Measurements from ENCODE around the gene BCKDK.
A peak's percentile ranks its signal among the peaks of the same experiment; 100 is the strongest.

Gene BCKDK

DNA sequence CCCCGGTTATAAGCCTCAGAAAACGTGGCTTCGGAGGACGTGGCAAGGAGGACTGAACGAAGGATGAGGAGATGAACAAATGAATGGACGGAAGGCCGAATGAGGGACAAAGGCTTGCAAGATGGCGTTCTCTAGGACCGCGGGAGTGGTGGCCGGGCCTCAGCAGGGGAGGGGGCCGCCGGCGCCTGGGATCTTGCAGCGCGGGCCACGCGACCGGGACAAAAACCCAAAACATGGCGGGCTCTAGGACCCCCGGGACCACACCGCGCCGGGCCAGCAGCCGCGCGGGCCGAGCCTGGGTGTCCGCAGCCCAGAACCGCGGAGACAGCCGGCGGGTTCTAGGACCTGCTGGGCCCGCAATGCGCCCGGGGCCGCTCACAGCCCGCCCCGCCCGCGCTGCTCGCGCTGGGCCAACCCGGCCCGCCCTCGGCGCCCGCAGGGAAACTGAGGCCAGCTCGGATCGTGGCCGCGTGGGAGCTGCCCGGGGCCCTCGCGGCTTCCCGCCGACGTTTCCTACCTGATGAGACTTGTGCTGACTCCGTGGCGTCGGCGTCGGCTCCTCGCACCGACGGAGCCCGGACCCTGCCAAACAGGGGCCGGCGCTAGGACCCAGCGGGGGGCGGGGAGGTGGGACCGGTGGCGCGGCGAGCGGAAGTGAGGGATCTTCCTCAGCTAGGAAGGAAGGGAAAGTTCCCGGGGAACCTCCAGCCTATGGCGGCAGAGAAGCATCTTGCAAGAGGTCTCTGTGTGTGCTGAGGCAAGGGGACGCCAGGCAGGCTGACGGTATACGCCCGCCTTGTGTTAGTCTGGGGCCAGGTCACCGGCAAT lies 34.8 kb upstream of the BCKDK start:
- Histone ChIP-seq H3K4me3 (ENCODE audit: low read depth, low read length) (peak overlapping the region; percentile 83), H3K27me3 (ENCODE audit: insufficient read depth, low read length) (no peaks in the 10 kb centered on the region), H2AFZ (ENCODE audit: low read length, unreplicated experiment) (peak overlapping the region; percentile 77), H3K27ac (ENCODE audit: low read depth, low read length) (peak overlapping the region; percentile 84), H3K79me2 (ENCODE audit: control insufficient read depth, insufficient read depth, low read length, unreplicated experiment) (peaks cover 67% of the 10 kb centered on the region), H3K4me1 (ENCODE audit: control insufficient read depth, insufficient read depth, low read length, unreplicated experiment) (peaks cover 19% of the 10 kb centered on the region), H3K36me3 (ENCODE audit: insufficient read depth, low read length) (peaks cover 13% of the 10 kb centered on the region; the same call in 1 of the 2 replicates)

DNA sequence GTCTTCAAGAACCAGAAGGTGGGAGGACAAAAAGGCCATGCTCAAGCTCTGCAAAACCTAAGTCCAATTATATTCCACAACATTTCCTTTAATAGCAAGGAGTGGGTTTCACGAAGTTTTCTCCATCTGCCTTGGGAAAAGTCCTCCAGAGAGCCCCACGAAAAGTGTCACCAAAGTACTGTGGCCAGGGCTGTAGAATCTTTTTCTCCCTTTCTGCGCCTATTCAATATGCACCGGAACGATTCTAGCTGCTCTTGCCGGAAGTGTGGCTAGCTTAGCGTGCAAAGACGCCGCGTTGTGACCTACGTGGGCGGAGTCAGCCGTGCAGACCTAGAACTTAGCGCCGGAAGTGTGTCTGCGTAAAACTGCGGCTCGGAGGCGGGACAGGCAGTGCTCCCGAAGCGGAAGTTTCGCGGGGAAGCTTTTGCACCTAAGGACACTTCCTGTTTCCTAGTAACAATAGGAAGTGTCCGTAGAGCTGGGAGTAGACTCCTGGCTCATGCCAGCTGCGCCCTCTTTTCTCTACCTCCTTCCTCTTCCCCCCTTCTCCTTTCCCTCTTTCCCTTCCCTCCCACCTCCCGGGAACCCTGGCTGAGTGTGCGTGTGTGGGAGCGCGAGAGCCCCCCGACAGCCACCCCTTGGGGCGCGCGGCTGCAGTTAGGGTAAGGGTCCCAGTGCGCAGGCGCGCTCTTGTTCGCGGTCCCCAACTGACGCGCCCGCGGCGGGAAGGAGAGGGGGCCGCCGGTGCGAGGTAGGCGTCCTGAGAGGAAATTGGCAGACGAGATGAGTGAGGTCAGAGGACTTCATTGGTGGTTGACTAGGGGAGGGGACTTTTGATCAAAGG lies 34.0 kb upstream of the BCKDK start, which contains the start of the genes ZNF646 and ZNF668:
Gene ZNF646 (plus strand): TSS at position 453 of the 844 bp plus-strand sequence. CDS start 1,903 bp downstream, outside the sequence.
Gene ZNF668 (minus strand): TSS at position 271 of the 844 bp plus-strand sequence. CDS start 9,781 bp downstream, outside the sequence.
- H2AFZ ChIP-seq (ENCODE audit: low read length, unreplicated experiment), result peak within 1 kb of the TSS; percentile 77
- H3K27me3 ChIP-seq (ENCODE audit: insufficient read depth, low read length), result no peaks in the 10 kb centered on the region
- H3K4me3 ChIP-seq (ENCODE audit: low read depth, low read length), result peak within 1 kb of the TSS; percentile 83
- peak within 1 kb of the TSS; percentile 84 for H3K27ac ChIP-seq (ENCODE audit: low read depth, low read length)
- peaks cover 13% of the 10 kb centered on the region; the same call in 1 of the 2 replicates for H3K36me3 ChIP-seq (ENCODE audit: insufficient read depth, low read length)
- peaks cover 60% of the 10 kb centered on the region for H3K79me2 ChIP-seq (ENCODE audit: control insufficient read depth, insufficient read depth, low read length, unreplicated experiment)
- peaks cover 19% of the 10 kb centered on the region for H3K4me1 ChIP-seq (ENCODE audit: control insufficient read depth, insufficient read depth, low read length, unreplicated experiment)

DNA sequence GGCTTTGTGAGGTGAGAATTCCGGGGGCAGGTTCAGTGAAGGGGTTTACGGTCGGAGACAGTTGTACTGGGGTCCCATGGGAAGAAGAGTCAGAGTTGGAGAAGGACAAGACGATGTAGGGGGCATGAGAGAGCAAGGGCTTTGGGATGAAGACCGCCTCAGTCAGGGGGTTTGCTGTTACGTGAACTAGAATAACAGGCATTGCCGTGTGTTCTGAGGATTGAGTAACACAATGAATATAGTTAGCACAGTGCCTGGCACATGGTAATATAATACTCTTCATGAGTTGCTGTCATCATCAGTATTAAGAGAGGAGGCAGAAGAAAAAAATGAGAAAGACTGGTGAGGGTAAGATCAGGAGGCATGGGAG lies 33.4 kb upstream of the BCKDK start:
- Histone ChIP-seq H3K4me1 (ENCODE audit: control insufficient read depth, insufficient read depth, low read length, unreplicated experiment) (peaks cover 19% of the 10 kb centered on the region), H3K27ac (ENCODE audit: low read depth, low read length) (peak overlapping the region; percentile 84), H3K4me3 (ENCODE audit: low read depth, low read length) (peak overlapping the region; percentile 83), H3K36me3 (ENCODE audit: insufficient read depth, low read length) (peaks cover 13% of the 10 kb centered on the region; the same call in 1 of the 2 replicates), H3K79me2 (ENCODE audit: control insufficient read depth, insufficient read depth, low read length, unreplicated experiment) (peaks cover 56% of the 10 kb centered on the region), H2AFZ (ENCODE audit: low read length, unreplicated experiment) (peak overlapping the region; percentile 26), H3K27me3 (ENCODE audit: insufficient read depth, low read length) (no peaks in the 10 kb centered on the region)

DNA sequence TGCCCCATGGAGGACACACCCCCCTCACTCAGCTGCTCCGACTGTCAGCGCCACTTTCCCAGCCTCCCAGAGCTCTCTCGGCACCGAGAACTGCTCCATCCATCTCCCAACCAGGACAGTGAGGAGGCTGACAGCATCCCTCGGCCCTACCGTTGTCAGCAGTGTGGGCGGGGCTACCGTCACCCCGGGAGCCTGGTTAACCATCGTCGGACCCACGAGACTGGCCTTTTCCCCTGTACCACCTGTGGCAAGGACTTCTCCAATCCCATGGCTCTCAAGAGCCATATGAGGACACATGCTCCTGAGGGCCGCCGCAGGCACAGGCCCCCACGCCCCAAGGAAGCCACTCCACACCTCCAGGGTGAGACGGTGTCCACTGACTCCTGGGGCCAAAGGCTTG lies 31.9 kb upstream of the BCKDK start:
- Histone ChIP-seq H3K27ac (ENCODE audit: low read depth, low read length) (no peak overlapping the region), H3K4me3 (ENCODE audit: low read depth, low read length) (no peak overlapping the region; the same call in 1 of the 2 replicates), H3K36me3 (ENCODE audit: insufficient read depth, low read length) (peaks cover 18% of the 10 kb centered on the region; the same call in 1 of the 2 replicates), H3K79me2 (ENCODE audit: control insufficient read depth, insufficient read depth, low read length, unreplicated experiment) (peaks cover 50% of the 10 kb centered on the region), H2AFZ (ENCODE audit: low read length, unreplicated experiment) (no peak overlapping the region), H3K27me3 (ENCODE audit: insufficient read depth, low read length) (no peaks in the 10 kb centered on the region), H3K4me1 (ENCODE audit: control insufficient read depth, insufficient read depth, low read length, unreplicated experiment) (peaks cover 16% of the 10 kb centered on the region)

DNA sequence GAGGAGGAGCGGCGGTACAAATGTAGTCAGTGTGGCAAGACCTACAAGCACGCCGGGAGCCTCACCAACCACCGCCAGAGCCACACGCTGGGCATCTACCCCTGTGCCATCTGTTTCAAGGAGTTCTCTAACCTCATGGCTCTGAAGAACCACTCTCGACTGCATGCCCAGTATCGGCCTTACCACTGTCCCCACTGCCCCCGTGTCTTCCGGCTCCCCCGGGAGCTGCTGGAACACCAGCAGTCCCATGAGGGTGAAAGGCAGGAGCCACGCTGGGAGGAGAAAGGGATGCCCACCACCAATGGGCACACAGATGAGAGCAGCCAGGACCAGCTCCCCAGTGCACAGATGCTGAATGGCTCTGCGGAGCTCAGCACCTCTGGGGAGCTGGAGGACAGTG lies 31.2 kb upstream of the BCKDK start:
- Histone ChIP-seq H3K4me3 (ENCODE audit: low read depth, low read length) (no peak overlapping the region), H3K27me3 (ENCODE audit: insufficient read depth, low read length) (no peaks in the 10 kb centered on the region), H3K4me1 (ENCODE audit: control insufficient read depth, insufficient read depth, low read length, unreplicated experiment) (peaks cover 9% of the 10 kb centered on the region), H3K27ac (ENCODE audit: low read depth, low read length) (no peak overlapping the region), H2AFZ (ENCODE audit: low read length, unreplicated experiment) (no peak overlapping the region), H3K79me2 (ENCODE audit: control insufficient read depth, insufficient read depth, low read length, unreplicated experiment) (peaks cover 43% of the 10 kb centered on the region), H3K36me3 (ENCODE audit: insufficient read depth, low read length) (peaks cover 18% of the 10 kb centered on the region; the same call in 1 of the 2 replicates)

DNA sequence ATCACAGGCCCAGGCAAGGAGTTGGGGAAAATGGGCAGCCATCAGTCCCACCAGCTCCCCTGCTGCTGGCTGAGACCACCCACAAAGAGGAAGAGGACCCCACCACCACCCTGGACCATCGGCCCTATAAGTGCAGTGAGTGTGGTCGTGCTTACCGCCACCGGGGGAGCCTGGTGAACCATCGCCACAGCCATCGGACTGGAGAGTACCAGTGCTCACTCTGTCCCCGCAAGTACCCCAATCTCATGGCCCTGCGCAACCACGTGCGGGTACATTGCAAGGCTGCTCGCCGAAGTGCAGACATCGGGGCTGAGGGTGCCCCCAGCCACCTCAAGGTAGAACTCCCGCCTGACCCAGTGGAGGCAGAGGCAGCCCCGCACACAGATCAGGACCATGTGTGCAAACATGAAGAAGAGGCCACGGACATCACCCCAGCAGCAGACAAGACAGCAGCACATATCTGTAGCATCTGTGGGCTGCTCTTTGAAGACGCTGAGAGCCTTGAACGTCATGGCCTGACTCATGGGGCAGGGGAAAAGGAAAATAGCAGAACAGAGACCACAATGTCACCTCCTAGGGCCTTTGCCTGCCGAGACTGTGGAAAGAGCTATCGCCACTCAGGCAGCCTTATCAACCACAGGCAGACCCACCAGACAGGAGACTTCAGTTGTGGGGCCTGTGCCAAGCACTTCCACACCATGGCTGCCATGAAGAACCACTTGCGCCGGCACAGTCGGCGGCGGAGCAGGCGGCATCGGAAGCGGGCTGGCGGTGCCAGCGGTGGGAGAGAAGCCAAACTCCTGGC lies 30.4 kb upstream of the BCKDK start:
- Histone ChIP-seq H3K36me3 (ENCODE audit: insufficient read depth, low read length) (peaks cover 18% of the 10 kb centered on the region; the same call in 1 of the 2 replicates), H3K27me3 (ENCODE audit: insufficient read depth, low read length) (no peaks in the 10 kb centered on the region), H3K4me1 (ENCODE audit: control insufficient read depth, insufficient read depth, low read length, unreplicated experiment) (peaks cover 11% of the 10 kb centered on the region), H3K79me2 (ENCODE audit: control insufficient read depth, insufficient read depth, low read length, unreplicated experiment) (peaks cover 35% of the 10 kb centered on the region), H3K27ac (ENCODE audit: low read depth, low read length) (no peak overlapping the region), H2AFZ (ENCODE audit: low read length, unreplicated experiment) (no peak overlapping the region), H3K4me3 (ENCODE audit: low read depth, low read length) (no peak overlapping the region)

DNA sequence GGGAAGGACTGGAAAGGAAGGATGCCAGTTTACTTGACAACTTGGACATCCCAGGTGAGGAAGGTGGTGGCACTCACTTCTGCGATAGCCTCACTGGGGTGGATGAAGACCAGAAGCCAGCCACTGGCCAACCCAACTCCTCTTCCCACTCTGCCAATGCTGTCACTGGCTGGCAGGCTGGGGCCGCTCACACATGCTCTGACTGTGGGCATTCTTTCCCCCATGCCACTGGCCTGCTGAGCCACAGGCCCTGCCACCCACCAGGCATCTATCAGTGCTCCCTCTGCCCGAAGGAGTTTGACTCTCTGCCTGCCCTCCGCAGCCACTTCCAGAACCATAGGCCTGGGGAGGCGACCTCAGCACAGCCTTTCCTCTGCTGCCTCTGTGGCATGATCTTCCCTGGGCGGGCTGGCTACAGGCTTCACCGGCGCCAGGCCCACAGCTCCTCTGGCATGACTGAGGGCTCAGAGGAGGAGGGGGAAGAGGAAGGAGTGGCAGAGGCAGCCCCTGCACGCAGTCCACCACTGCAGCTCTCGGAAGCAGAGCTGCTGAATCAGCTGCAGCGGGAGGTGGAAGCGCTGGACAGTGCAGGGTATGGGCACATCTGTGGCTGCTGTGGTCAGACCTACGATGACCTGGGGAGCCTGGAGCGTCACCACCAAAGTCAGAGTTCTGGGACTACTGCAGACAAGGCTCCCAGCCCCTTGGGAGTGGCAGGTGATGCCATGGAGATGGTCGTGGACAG lies 29.4 kb upstream of the BCKDK start:
- H3K4me3 ChIP-seq (ENCODE audit: low read depth, low read length), result no peak overlapping the region
- no peak overlapping the region for H2AFZ ChIP-seq (ENCODE audit: low read length, unreplicated experiment)
- peaks cover 18% of the 10 kb centered on the region; the same call in 1 of the 2 replicates for H3K36me3 ChIP-seq (ENCODE audit: insufficient read depth, low read length)
- H3K27ac ChIP-seq (ENCODE audit: low read depth, low read length), result no peak overlapping the region
- peaks cover 32% of the 10 kb centered on the region for H3K79me2 ChIP-seq (ENCODE audit: control insufficient read depth, insufficient read depth, low read length, unreplicated experiment)
- no peaks in the 10 kb centered on the region for H3K27me3 ChIP-seq (ENCODE audit: insufficient read depth, low read length)
- H3K4me1 ChIP-seq (ENCODE audit: control insufficient read depth, insufficient read depth, low read length, unreplicated experiment), result peaks cover 11% of the 10 kb centered on the region

DNA sequence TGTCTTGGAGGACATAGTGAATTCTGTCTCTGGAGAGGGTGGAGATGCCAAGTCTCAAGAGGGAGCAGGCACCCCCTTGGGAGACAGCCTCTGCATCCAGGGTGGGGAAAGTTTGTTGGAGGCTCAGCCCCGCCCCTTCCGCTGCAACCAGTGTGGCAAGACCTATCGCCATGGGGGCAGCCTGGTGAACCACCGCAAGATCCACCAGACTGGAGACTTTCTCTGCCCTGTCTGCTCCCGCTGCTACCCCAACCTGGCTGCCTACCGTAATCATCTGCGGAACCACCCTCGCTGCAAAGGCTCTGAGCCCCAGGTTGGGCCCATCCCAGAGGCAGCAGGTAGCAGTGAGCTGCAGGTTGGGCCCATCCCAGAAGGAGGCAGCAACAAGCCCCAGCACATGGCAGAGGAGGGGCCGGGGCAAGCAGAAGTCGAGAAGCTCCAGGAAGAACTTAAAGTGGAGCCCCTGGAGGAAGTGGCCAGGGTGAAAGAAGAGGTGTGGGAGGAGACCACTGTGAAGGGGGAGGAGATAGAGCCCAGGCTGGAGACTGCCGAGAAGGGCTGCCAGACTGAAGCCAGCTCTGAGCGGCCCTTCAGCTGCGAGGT lies 28.7 kb upstream of the BCKDK start:
- H3K27ac ChIP-seq (ENCODE audit: low read depth, low read length), result no peak overlapping the region
- H3K4me3 ChIP-seq (ENCODE audit: low read depth, low read length), result no peak overlapping the region
- peaks cover 11% of the 10 kb centered on the region for H3K4me1 ChIP-seq (ENCODE audit: control insufficient read depth, insufficient read depth, low read length, unreplicated experiment)
- H3K36me3 ChIP-seq (ENCODE audit: insufficient read depth, low read length), result peaks cover 25% of the 10 kb centered on the region; the same call in 1 of the 2 replicates
- H2AFZ ChIP-seq (ENCODE audit: low read length, unreplicated experiment), result no peak overlapping the region
- H3K27me3 ChIP-seq (ENCODE audit: insufficient read depth, low read length), result no peaks in the 10 kb centered on the region
- peaks cover 32% of the 10 kb centered on the region for H3K79me2 ChIP-seq (ENCODE audit: control insufficient read depth, insufficient read depth, low read length, unreplicated experiment)

DNA sequence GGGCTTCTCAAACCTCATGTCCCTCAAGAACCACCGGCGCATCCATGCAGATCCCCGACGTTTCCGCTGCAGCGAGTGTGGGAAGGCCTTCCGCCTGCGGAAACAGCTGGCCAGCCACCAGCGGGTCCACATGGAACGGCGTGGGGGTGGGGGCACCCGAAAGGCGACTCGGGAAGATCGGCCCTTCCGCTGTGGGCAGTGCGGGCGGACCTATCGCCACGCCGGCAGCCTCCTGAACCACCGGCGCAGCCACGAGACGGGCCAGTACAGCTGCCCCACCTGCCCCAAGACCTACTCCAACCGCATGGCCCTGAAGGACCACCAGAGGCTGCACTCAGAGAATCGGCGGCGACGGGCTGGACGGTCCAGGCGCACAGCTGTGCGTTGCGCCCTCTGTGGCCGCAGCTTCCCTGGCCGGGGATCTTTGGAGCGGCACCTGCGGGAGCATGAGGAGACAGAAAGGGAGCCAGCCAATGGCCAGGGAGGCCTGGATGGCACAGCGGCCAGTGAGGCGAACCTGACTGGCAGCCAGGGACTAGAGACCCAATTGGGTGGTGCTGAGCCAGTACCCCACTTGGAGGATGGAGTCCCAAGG lies 28.1 kb upstream of the BCKDK start:
- Histone ChIP-seq H3K36me3 (ENCODE audit: insufficient read depth, low read length) (peaks cover 25% of the 10 kb centered on the region; the same call in 1 of the 2 replicates), H2AFZ (ENCODE audit: low read length, unreplicated experiment) (no peak overlapping the region), H3K79me2 (ENCODE audit: control insufficient read depth, insufficient read depth, low read length, unreplicated experiment) (peaks cover 26% of the 10 kb centered on the region), H3K27ac (ENCODE audit: low read depth, low read length) (no peak overlapping the region), H3K27me3 (ENCODE audit: insufficient read depth, low read length) (no peaks in the 10 kb centered on the region), H3K4me3 (ENCODE audit: low read depth, low read length) (no peak overlapping the region), H3K4me1 (ENCODE audit: control insufficient read depth, insufficient read depth, low read length, unreplicated experiment) (peaks cover 11% of the 10 kb centered on the region)

All from ACC112 (cell line).